Activated naive CD4-positive, alpha-beta T cell treated with anti-CD3 and anti-CD28 coated beads, Interleukin-2, amount 10 ng/mL, durations not matched to agents 7 days and 5 days (primary cell): ENCODE results near the gene PARD3.

Experiments
- CTCF ChIA-PET: fragments of 350-600 bp; sonication (Branson Sonifier 250); formaldehyde crosslinking; loops from one replicate; lab custom pipeline; 2021; ENCODE audit warnings: antibody characterized with exemption; lab: Charles Lee
- DNase-seq: peaks from one replicate; pipeline ENCODE4 v3.0.0-alpha.2; 2020
- H3K27ac Mint-ChIP-seq: one replicate; pipeline ENCODE4 v1.8.0; 2021; ENCODE audit warnings: mild to moderate bottlenecking, moderate library complexity, mixed read lengths
- H3K27me3 Mint-ChIP-seq: one replicate; pipeline ENCODE4 v1.8.0; 2021; ENCODE audit warnings: mild to moderate bottlenecking, mixed read lengths
- H3K36me3 Mint-ChIP-seq: one replicate; pipeline ENCODE4 v1.8.0; 2021; ENCODE audit warnings: mixed read lengths
- H3K4me1 Mint-ChIP-seq: one replicate; pipeline ENCODE4 v1.8.0; 2021; ENCODE audit warnings: mixed read lengths
- H3K4me3 Mint-ChIP-seq: one replicate; pipeline ENCODE4 v1.8.0; 2021; ENCODE audit warnings: mild to moderate bottlenecking, moderate library complexity, mixed read lengths
- H3K9me3 Mint-ChIP-seq: one replicate; pipeline ENCODE4 v1.8.0; 2021; ENCODE audit warnings: mixed read lengths

PARD3 gene

GRCh38 chr10:34599026-34599795, 215.9 kb downstream of the PARD3 start:
- Mint-ChIP-seq H3K4me1 (no peaks in the 10 kb centered on the region), H3K27me3 (peaks cover 4% of the 10 kb centered on the region), H3K9me3 (no peaks in the 10 kb centered on the region), H3K4me3 (no peak overlapping the region), H3K27ac (no peak overlapping the region), H3K36me3 (no peaks in the 10 kb centered on the region)
- DNase-seq, result no peak
- CTCF ChIA-PET, result no interaction called here

- CTCF ChIA-PET, result no interaction called here
- H3K27me3 Mint-ChIP-seq, result peaks cover 4% of the 10 kb centered on the region
- DNase-seq, result no peak
Measured at GRCh38 chr10:34596351-34596750, 218.7 kb downstream of the PARD3 start.

GRCh38 chr10:34593930-34594329, 221.2 kb downstream of the PARD3 start:
- no peak overlapping the region for H3K4me3 Mint-ChIP-seq

More at GRCh38 chr10:34596351-34596750, 218.7 kb downstream of the PARD3 start:
- H3K36me3 Mint-ChIP-seq, result no peaks in the 10 kb centered on the region
- H3K27ac Mint-ChIP-seq, result no peak overlapping the region
- no peaks in the 10 kb centered on the region for H3K9me3 Mint-ChIP-seq
- H3K4me3 Mint-ChIP-seq, result no peak overlapping the region
- no peaks in the 10 kb centered on the region for H3K4me1 Mint-ChIP-seq

GRCh38 chr10:34593374-34593890, 221.7 kb downstream of the PARD3 start:
- Mint-ChIP-seq H3K36me3 (no peaks in the 10 kb centered on the region), H3K4me3 (no peak overlapping the region), H3K27me3 (peaks cover 4% of the 10 kb centered on the region), H3K4me1 (no peaks in the 10 kb centered on the region), H3K27ac (no peak overlapping the region), H3K9me3 (no peaks in the 10 kb centered on the region)
- DNase-seq, result no peak
- CTCF ChIA-PET, result interaction anchor here (1.3 kb wide), 1 partner anchor 15 kb away, joined by 3 read pairs; no protein-coding TSS in a partner anchor

More at GRCh38 chr10:34593930-34594329, 221.2 kb downstream of the PARD3 start:
- H3K36me3 Mint-ChIP-seq, result no peaks in the 10 kb centered on the region
- H3K27ac Mint-ChIP-seq, result no peak overlapping the region
- CTCF ChIA-PET, result interaction anchor here (1.3 kb wide), 1 partner anchor 15 kb away, joined by 3 read pairs; no protein-coding TSS in a partner anchor
- DNase-seq, result no peak
- no peaks in the 10 kb centered on the region for H3K9me3 Mint-ChIP-seq
- H3K4me1 Mint-ChIP-seq, result no peaks in the 10 kb centered on the region
- H3K27me3 Mint-ChIP-seq, result peaks cover 4% of the 10 kb centered on the region

DNA sequence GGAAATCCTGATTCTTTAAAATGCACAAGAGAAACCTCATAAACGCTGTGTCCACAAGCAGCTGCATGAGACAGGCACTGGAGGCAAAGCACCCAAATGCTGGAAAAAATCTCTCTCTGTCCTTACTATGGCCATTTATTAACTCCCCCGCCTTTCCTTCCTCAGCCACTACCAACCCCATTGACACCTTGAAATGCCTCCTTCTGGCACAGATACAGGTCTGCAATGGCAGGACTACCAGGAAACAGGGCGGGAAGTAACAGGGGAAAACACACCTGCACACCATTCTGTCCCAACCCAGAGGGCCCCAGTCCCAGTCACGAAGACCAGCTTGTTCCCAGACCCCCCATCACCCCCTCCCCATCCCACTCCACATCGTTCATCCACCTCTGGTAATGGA, 224.3 kb downstream of the PARD3 start:
- H3K27ac Mint-ChIP-seq, result no peak overlapping the region
- DNase-seq, result no peak
- H3K27me3 Mint-ChIP-seq, result no peaks in the 10 kb centered on the region
- H3K9me3 Mint-ChIP-seq, result no peaks in the 10 kb centered on the region
- no peak overlapping the region for H3K4me3 Mint-ChIP-seq
- CTCF ChIA-PET, result no interaction called here
- H3K4me1 Mint-ChIP-seq, result no peaks in the 10 kb centered on the region
- H3K36me3 Mint-ChIP-seq, result no peaks in the 10 kb centered on the region

GRCh38 chr10:34589275-34589674, 225.8 kb downstream of the PARD3 start:
- no peaks in the 10 kb centered on the region for H3K4me1 Mint-ChIP-seq
- H3K27ac Mint-ChIP-seq, result no peak overlapping the region

GRCh38 chr10:34587680-34588019, 227.4 kb downstream of the PARD3 start:
- CTCF ChIA-PET, result no interaction called here
- Mint-ChIP-seq H3K36me3 (no peaks in the 10 kb centered on the region), H3K9me3 (no peaks in the 10 kb centered on the region), H3K27me3 (no peaks in the 10 kb centered on the region), H3K27ac (no peak overlapping the region), H3K4me1 (no peaks in the 10 kb centered on the region), H3K4me3 (no peak overlapping the region)
- no peak for DNase-seq

More at GRCh38 chr10:34589275-34589674, 225.8 kb downstream of the PARD3 start:
- Mint-ChIP-seq H3K27me3 (no peaks in the 10 kb centered on the region), H3K4me3 (no peak overlapping the region), H3K36me3 (no peaks in the 10 kb centered on the region), H3K9me3 (no peaks in the 10 kb centered on the region)
- CTCF ChIA-PET, result no interaction called here
- no peak for DNase-seq

GRCh38 chr10:34587002-34587679, 228.0 kb downstream of the PARD3 start:
- Mint-ChIP-seq H3K4me1 (no peaks in the 10 kb centered on the region), H3K27ac (no peak overlapping the region), H3K36me3 (no peaks in the 10 kb centered on the region), H3K27me3 (no peaks in the 10 kb centered on the region), H3K9me3 (no peaks in the 10 kb centered on the region), H3K4me3 (no peak overlapping the region)
- no peak for DNase-seq
- CTCF ChIA-PET, result no interaction called here

DNA sequence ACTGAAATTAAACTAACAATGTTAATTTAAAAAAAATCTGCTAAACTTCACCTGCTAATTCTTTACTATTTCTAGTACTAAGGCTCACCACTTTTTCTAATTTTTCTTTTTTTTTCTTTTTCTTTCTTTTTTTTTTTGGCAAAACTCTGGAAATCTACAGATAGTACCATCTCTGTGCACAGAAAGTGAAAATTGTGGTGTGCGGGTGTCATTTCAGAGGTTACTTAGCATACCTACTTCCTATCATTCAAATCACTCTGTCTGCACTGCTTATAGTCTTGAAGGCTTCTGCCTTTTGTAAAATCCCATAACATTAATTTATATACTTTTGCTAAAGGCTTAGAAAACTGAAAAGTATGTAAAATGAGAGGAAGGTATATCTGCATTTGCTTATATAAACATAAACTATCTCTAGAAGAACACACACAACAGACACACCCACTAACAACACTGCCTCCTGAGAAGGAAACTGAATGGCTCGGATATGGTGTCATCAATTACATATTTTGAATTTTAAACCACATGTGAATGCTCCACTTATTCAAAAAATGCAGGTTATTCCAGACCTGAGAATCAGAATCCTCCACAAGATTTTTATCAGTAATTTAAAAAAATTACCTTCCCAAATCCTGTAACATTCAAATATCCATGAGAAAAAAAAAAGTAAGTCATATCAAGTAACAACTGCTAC, 229.5 kb downstream of the PARD3 start:
- Mint-ChIP-seq H3K4me3 (no peak overlapping the region), H3K27ac (no peak overlapping the region), H3K4me1 (no peaks in the 10 kb centered on the region), H3K27me3 (no peaks in the 10 kb centered on the region), H3K9me3 (no peaks in the 10 kb centered on the region), H3K36me3 (no peaks in the 10 kb centered on the region)
- no peak for DNase-seq
- CTCF ChIA-PET, result no interaction called here

- Mint-ChIP-seq H3K4me3 (no peak overlapping the region), H3K36me3 (no peaks in the 10 kb centered on the region), H3K27me3 (no peaks in the 10 kb centered on the region), H3K9me3 (no peaks in the 10 kb centered on the region), H3K4me1 (no peaks in the 10 kb centered on the region), H3K27ac (no peak overlapping the region)
- CTCF ChIA-PET, result no interaction called here
- DNase-seq, result no peak
Measured at GRCh38 chr10:34584164-34584563, 230.9 kb downstream of the PARD3 start.

DNA sequence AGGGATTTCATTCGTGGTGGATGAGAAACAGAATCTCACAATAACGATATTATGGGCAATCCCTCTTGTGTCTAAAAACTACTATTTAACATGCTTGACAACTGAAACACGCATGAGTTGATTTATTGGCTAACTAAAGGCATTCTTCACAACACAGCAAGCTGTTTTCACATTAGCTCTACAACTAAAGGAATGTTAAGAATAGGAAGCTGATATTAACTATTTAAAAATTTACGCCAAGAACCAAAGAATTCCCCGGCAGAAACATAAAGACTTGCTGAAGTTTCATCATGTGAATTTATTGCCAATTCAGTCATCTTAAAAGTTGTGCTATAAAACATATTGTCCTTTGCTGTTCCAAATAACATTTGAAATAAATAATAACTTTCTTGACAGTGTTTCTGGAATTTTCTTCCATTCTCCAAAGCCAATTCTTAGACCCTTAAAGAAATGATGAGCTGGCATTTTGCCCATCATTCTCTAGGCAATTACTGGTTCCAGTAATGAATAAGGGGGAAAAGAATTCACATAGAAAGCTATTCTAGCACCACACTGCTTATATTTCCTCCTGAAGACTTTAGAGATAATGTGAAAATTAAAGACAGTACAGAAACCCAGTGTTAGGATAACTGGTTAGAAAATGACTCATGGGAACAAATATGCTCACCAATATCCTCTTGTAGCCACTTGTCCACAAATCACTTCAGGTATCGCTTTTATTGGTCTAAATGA, 233.1 kb downstream of the PARD3 start:
- no peaks in the 10 kb centered on the region for H3K9me3 Mint-ChIP-seq
- H3K4me1 Mint-ChIP-seq, result no peaks in the 10 kb centered on the region
- no peaks in the 10 kb centered on the region for H3K27me3 Mint-ChIP-seq
- H3K36me3 Mint-ChIP-seq, result no peaks in the 10 kb centered on the region
- no peak overlapping the region for H3K27ac Mint-ChIP-seq
- no peak overlapping the region for H3K4me3 Mint-ChIP-seq
- no peak for DNase-seq
- CTCF ChIA-PET, result no interaction called here

- no peak overlapping the region for H3K4me3 Mint-ChIP-seq
- no peak overlapping the region for H3K27ac Mint-ChIP-seq
- no peaks in the 10 kb centered on the region for H3K27me3 Mint-ChIP-seq
- DNase-seq, result no peak
- H3K9me3 Mint-ChIP-seq, result no peaks in the 10 kb centered on the region
- H3K36me3 Mint-ChIP-seq, result no peaks in the 10 kb centered on the region
- no peaks in the 10 kb centered on the region for H3K4me1 Mint-ChIP-seq
- CTCF ChIA-PET, result interaction anchor here (0.7 kb wide), 1 partner anchor 37 kb away, joined by 4 read pairs; no protein-coding TSS in a partner anchor
Measured at GRCh38 chr10:34580643-34581042, 234.5 kb downstream of the PARD3 start.

DNA sequence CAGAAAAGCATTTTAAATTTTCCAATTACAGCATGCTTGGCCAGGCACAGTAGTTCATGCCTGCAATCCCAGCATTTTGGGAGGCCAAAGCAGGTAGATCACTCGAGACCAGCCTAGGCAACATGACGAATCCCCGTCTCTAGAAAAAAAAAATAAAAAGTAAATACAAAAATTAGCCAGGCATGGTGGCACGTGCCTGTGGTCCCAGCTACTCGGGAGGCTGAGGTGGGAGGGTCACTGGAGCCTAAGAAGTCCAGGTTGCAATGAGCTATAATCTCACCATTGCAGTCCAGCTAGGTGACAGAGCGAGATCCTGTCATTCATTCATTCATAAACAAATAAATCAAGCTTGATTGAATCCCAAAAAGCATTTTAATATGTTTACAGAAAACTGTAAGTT, 234.9 kb downstream of the PARD3 start:
- no peaks in the 10 kb centered on the region for H3K36me3 Mint-ChIP-seq

GRCh38 chr10:34578468-34578867, 236.6 kb downstream of the PARD3 start:
- H3K9me3 Mint-ChIP-seq, result no peaks in the 10 kb centered on the region
- H3K36me3 Mint-ChIP-seq, result no peaks in the 10 kb centered on the region
- no peak overlapping the region for H3K27ac Mint-ChIP-seq
- CTCF ChIA-PET, result interaction anchor here (1.3 kb wide), 1 partner anchor 15 kb away, joined by 3 read pairs; no protein-coding TSS in a partner anchor
- H3K4me3 Mint-ChIP-seq, result no peak overlapping the region
- H3K4me1 Mint-ChIP-seq, result no peaks in the 10 kb centered on the region
- no peak for DNase-seq
- no peaks in the 10 kb centered on the region for H3K27me3 Mint-ChIP-seq

More for the DNA sequence above, 234.9 kb downstream of the PARD3 start:
- CTCF ChIA-PET, result interaction anchor here (0.7 kb wide), 1 partner anchor 37 kb away, joined by 4 read pairs; no protein-coding TSS in a partner anchor
- H3K4me3 Mint-ChIP-seq, result no peak overlapping the region
- no peaks in the 10 kb centered on the region for H3K9me3 Mint-ChIP-seq
- no peak overlapping the region for H3K27ac Mint-ChIP-seq
- no peak for DNase-seq
- H3K4me1 Mint-ChIP-seq, result no peaks in the 10 kb centered on the region
- H3K27me3 Mint-ChIP-seq, result no peaks in the 10 kb centered on the region
